MM.1S (cell line): ENCODE data around the gene PPP1CA.

Experiments used
- CTCF ChIP-seq: fragments of 300-600 bp; sonication (generic); IDR thresholded peaks from 2 replicates; pipeline ENCODE4 v1.5.1; 2016; ENCODE audit warnings: antibody characterized with exemption, low read length, mixed read lengths
- EZH2phosphoT487 ChIP-seq: fragments of 300-600 bp; sonication (generic); IDR thresholded peaks from 2 replicates; pipeline ENCODE4 v1.6.1; 2018; ENCODE audit warnings: antibody characterized with exemption, low read length

GRCh38 chr11:67355023-67355793 is 46.5 kb downstream of the PPP1CA start:
- no peak for TF ChIP-seq CTCF
- TF ChIP-seq EZH2phosphoT487: no peak
